ENCODE data around the gene DNER.

Gene DNER

GRCh38 chr2:229601396-229601795 lies 113.0 kb downstream of the DNER start:
- Histone ChIP-seq H3K36me3 (ENCODE audit: insufficient read depth, low read length) (no peaks in the 10 kb centered on the region), H3K27me3 (ENCODE audit: insufficient read depth, low read length) (no peaks in the 10 kb centered on the region), H4K20me1 (ENCODE audit: insufficient read depth, low read length) (no peaks in the 10 kb centered on the region), H3K9ac (ENCODE audit: low read length) (no peak overlapping the region), H3F3A (ENCODE audit: insufficient read depth, low read length) (no peaks in the 10 kb centered on the region), H3K4me1 (ENCODE audit: insufficient read depth, low read length, severe bottlenecking) (no peaks in the 10 kb centered on the region), H2AFZ (ENCODE audit: low read length) (no peak overlapping the region), H3K9me2 (ENCODE audit: low read depth, low read length) (no peaks in the 10 kb centered on the region), H3K9me3 (ENCODE audit: low read length) (no peaks in the 10 kb centered on the region), H3K4me3 (ENCODE audit: low read depth, low read length, poor library complexity, severe bottlenecking) (no peak overlapping the region), H3K79me2 (ENCODE audit: insufficient read depth, low read length) (no peaks in the 10 kb centered on the region), H3K27ac (ENCODE audit: low read depth, low read length, poor library complexity, severe bottlenecking) (no peak overlapping the region), H3K4me2 (ENCODE audit: low read length) (no peak overlapping the region)
- TF ChIP-seq EZH2 (IDR thresholded peaks at IDR 0.05; ENCODE audit: borderline replicate concordance, low read length), result no peak
- TF ChIP-seq CTCF (IDR thresholded peaks at IDR 0.05; ENCODE audit: low read length), result no peak

- no peak overlapping the region for H3K4me3 ChIP-seq (ENCODE audit: low read depth, low read length, poor library complexity, severe bottlenecking)
- no peaks in the 10 kb centered on the region for H3F3A ChIP-seq (ENCODE audit: insufficient read depth, low read length)
- no peaks in the 10 kb centered on the region for H3K27me3 ChIP-seq (ENCODE audit: insufficient read depth, low read length)
- no peaks in the 10 kb centered on the region for H3K79me2 ChIP-seq (ENCODE audit: insufficient read depth, low read length)
- no peaks in the 10 kb centered on the region for H3K36me3 ChIP-seq (ENCODE audit: insufficient read depth, low read length)
- H3K9me3 ChIP-seq (ENCODE audit: low read length), result no peaks in the 10 kb centered on the region
- H3K27ac ChIP-seq (ENCODE audit: low read depth, low read length, poor library complexity, severe bottlenecking), result no peak overlapping the region
- no peaks in the 10 kb centered on the region for H3K9me2 ChIP-seq (ENCODE audit: low read depth, low read length)
- no peak overlapping the region for H3K9ac ChIP-seq (ENCODE audit: low read length)
- no peaks in the 10 kb centered on the region for H4K20me1 ChIP-seq (ENCODE audit: insufficient read depth, low read length)
- TF ChIP-seq EZH2 (IDR thresholded peaks at IDR 0.05; ENCODE audit: borderline replicate concordance, low read length), result no peak
- no peak for TF ChIP-seq CTCF (IDR thresholded peaks at IDR 0.05; ENCODE audit: low read length)
- no peak overlapping the region for H3K4me2 ChIP-seq (ENCODE audit: low read length)
- no peak overlapping the region for H2AFZ ChIP-seq (ENCODE audit: low read length)
- H3K4me1 ChIP-seq (ENCODE audit: insufficient read depth, low read length, severe bottlenecking), result no peaks in the 10 kb centered on the region
Observed at GRCh38 chr2:229598227-229598626, 116.1 kb downstream of the DNER start.

DNA sequence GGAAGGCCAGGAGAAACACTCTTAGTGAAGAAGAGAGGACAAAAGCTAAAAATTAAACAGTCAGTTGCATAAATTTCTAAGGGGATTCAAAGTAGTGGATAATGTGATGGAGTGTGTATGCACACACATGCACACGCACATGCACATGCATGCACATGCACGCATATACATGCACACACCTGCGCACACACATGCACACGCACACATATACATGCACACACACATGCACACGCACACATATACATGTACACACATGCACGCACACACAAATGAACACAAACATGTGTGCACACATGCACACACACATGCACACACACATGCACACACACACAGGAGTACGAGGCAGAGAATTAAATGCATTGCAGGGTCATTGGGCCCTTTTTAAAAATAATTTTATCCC lies 117.6 kb downstream of the DNER start:
- TF ChIP-seq CTCF (IDR thresholded peaks at IDR 0.05; ENCODE audit: low read length) (no peak), EZH2 (IDR thresholded peaks at IDR 0.05; ENCODE audit: borderline replicate concordance, low read length) (no peak)
- Histone ChIP-seq H3K9me2 (ENCODE audit: low read depth, low read length) (no peaks in the 10 kb centered on the region), H3K4me1 (ENCODE audit: insufficient read depth, low read length, severe bottlenecking) (no peaks in the 10 kb centered on the region), H3K9me3 (ENCODE audit: low read length) (no peaks in the 10 kb centered on the region), H3F3A (ENCODE audit: insufficient read depth, low read length) (no peaks in the 10 kb centered on the region), H3K9ac (ENCODE audit: low read length) (no peak overlapping the region), H2AFZ (ENCODE audit: low read length) (no peak overlapping the region), H3K27ac (ENCODE audit: low read depth, low read length, poor library complexity, severe bottlenecking) (no peak overlapping the region), H4K20me1 (ENCODE audit: insufficient read depth, low read length) (no peaks in the 10 kb centered on the region), H3K27me3 (ENCODE audit: insufficient read depth, low read length) (no peaks in the 10 kb centered on the region), H3K4me3 (ENCODE audit: low read depth, low read length, poor library complexity, severe bottlenecking) (no peak overlapping the region), H3K36me3 (ENCODE audit: insufficient read depth, low read length) (no peaks in the 10 kb centered on the region), H3K79me2 (ENCODE audit: insufficient read depth, low read length) (no peaks in the 10 kb centered on the region), H3K4me2 (ENCODE audit: low read length) (no peak overlapping the region)
